Measurements from ENCODE around the gene FAM151A. TPM values are rescaled to one million over a fixed set of nuclear protein-coding genes. Genes with fewer than 3 reads are reported as not detected.
"Not testable (repeated sequence)": the region's sequence is repeated elsewhere in the genome, so short reads cannot be mapped to it uniquely, and the experiment has no call there.

Gene FAM151A
- total RNA-seq, 4 donors from 2014 or later: 1.4 to 28.5 (median 7.1) TPM

- Histone ChIP-seq H3K4me3 (no peak overlapping the region), H3K4me1 (peaks cover 0 to 27% (median 8%) of the 10 kb centered on the region in 4 donors), H3K36me3 (peaks cover 0 to 1% (median 0%) of the 10 kb centered on the region in 4 donors), H3K27ac (peak overlapping the region; percentile 26 to 83 (median 70)), H3K9me3 (peaks cover 9 to 13% of the 10 kb centered on the region in 2 donors), H3K27me3 (no peaks in the 10 kb centered on the region)
- no peak for TF ChIP-seq POLR2AphosphoS5 (IDR thresholded peaks at IDR 0.05)
- TF ChIP-seq POLR2A (IDR thresholded peaks at IDR 0.05): no peak
- no peak for DNase-seq
- WGBS, 2 donors (ENCODE audit: low coverage in 1 of 2): 58 to 63% methylated on average over 4 of the region's 4 CpGs
- intact Hi-C loops (cut with DNase I; ENCODE audit: low total_unique reads): no loop called here
- in situ Hi-C loops (cut with MboI; ENCODE audit: low pct_ligation_motif_present in 1 of 4, low pct_unique_long_range_greater_than_20kb in 1 of 4, low sequenced_read_pairs in 3 of 4): no loop called here
Measured at GRCh38 chr1:54640361-54640760, 17.0 kb upstream of the FAM151A start.

GRCh38 chr1:54636461-54637446 is 13.4 kb upstream of the FAM151A start:
- H3K36me3 ChIP-seq; intact Hi-C loops (cut with DNase I; ENCODE audit: low total_unique reads); DNase-seq; H3K9me3 ChIP-seq; H3K27me3 ChIP-seq; H3K4me3 ChIP-seq; in situ Hi-C loops (cut with MboI; ENCODE audit: low pct_ligation_motif_present in 1 of 4, low pct_unique_long_range_greater_than_20kb in 1 of 4, low sequenced_read_pairs in 3 of 4); H3K27ac ChIP-seq: not testable (repeated sequence)
- H3K4me1 ChIP-seq: peaks cover 0 to 25% (median 6%) of the 10 kb centered on the region in 4 donors
- 61 to 71% methylated on average over 4 to 14 of the region's 14 CpGs for WGBS, 2 donors (ENCODE audit: low coverage in 1 of 2)

DNA sequence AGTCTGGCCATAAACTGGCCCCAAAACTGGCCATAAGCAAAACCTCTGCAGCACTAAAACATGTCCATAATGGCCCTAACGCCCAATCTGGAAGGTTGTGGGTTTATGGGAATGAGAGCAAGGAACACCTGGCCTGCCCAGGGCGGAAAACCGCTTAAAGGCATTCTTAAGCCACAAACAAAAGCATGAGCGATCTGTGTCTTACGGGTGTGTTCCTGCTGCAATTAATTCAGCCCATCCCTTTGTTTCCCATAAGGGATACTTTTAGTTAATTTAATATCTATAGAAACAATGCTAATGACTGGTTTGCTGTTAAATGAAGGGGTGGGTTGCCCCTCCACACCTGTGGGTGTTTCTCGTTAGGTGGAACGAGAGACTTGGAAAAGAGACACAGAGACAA is 12.5 kb upstream of the FAM151A start:
- H3K27me3 ChIP-seq; H3K27ac ChIP-seq; H3K36me3 ChIP-seq; DNase-seq; H3K4me3 ChIP-seq; H3K9me3 ChIP-seq; in situ Hi-C loops (cut with MboI; ENCODE audit: low pct_ligation_motif_present in 1 of 4, low pct_unique_long_range_greater_than_20kb in 1 of 4, low sequenced_read_pairs in 3 of 4); intact Hi-C loops (cut with DNase I; ENCODE audit: low total_unique reads): not testable (repeated sequence)
- 74 to 100% methylated on average over 3 to 7 of the region's 7 CpGs for WGBS, 2 donors (ENCODE audit: low coverage in 1 of 2)
- H3K4me1 ChIP-seq: peaks cover 0 to 17% (median 2%) of the 10 kb centered on the region in 4 donors

DNA sequence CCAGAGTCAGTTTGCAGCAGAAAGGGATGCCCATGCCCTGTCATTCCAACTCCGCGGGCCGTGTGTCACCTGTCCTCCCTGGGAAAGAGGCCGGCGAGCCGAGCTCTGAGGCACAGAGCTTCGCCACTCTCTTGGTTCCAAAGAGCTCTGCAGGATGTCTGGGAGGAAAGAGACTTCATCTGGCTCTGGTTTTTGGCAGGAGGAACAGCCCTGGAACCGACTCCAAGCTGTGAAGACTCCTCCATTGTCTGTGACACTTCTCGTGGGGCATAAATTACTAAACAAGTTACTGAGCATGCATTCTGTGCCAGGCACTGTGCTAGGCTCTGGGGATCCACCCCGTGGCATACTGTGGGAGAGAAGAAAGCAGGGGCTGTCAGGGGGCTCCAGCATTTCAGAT is 3.9 kb upstream of the FAM151A start:
- no peak for TF ChIP-seq CTCF (IDR thresholded peaks at IDR 0.05)
- no peak for TF ChIP-seq EP300 (IDR thresholded peaks at IDR 0.05; ENCODE audit: low read depth)
- TF ChIP-seq POLR2AphosphoS5 (IDR thresholded peaks at IDR 0.05): no peak
- in situ Hi-C loops (cut with MboI; ENCODE audit: low pct_ligation_motif_present in 1 of 4, low pct_unique_long_range_greater_than_20kb in 1 of 4, low sequenced_read_pairs in 3 of 4): no loop called here
- H3K36me3 ChIP-seq: no peaks in the 10 kb centered on the region
- no peaks in the 10 kb centered on the region for H3K27me3 ChIP-seq
- no peak overlapping the region for H3K27ac ChIP-seq
- whole genome bisulfite sequencing, 2 donors (ENCODE audit: low coverage in 1 of 2): no CpG with 5 or more reads among the region's 10 CpGs
- DNase-seq: no peak
- H3K9me3 ChIP-seq: no peaks in the 10 kb centered on the region
- intact Hi-C loops (cut with DNase I; ENCODE audit: low total_unique reads): loop anchor here (5.0 kb wide), 1 partner anchor 1125 kb away; no protein-coding TSS in a partner anchor
- H3K4me1 ChIP-seq: peaks cover 0 to 10% (median 3%) of the 10 kb centered on the region in 4 donors
- no peak overlapping the region for H3K4me3 ChIP-seq

- Histone ChIP-seq H3K27me3 (no peaks in the 10 kb centered on the region), H3K36me3 (no peaks in the 10 kb centered on the region), H3K4me1 (peaks cover 0 to 10% (median 3%) of the 10 kb centered on the region in 4 donors), H3K9me3 (no peaks in the 10 kb centered on the region), H3K4me3 (no peak overlapping the region), H3K27ac (no peak overlapping the region)
- TF ChIP-seq EP300 (IDR thresholded peaks at IDR 0.05; ENCODE audit: low read depth) (no peak), POLR2AphosphoS5 (IDR thresholded peaks at IDR 0.05) (no peak), POLR2A (IDR thresholded peaks at IDR 0.05) (no peak), CTCF (IDR thresholded peaks at IDR 0.05) (no peak)
- DNase-seq: no peak
- 57 to 68% methylated on average over 4 to 8 of the region's 8 CpGs for WGBS, 2 donors (ENCODE audit: low coverage in 1 of 2)
- intact Hi-C loops (cut with DNase I; ENCODE audit: low total_unique reads): loop anchor here (5.0 kb wide), 1 partner anchor 1122 kb away; no protein-coding TSS in a partner anchor
- in situ Hi-C loops (cut with MboI; ENCODE audit: low pct_ligation_motif_present in 1 of 4, low pct_unique_long_range_greater_than_20kb in 1 of 4, low sequenced_read_pairs in 3 of 4): no loop called here
Measured at GRCh38 chr1:54624466-54625464, 1.4 kb upstream of the FAM151A start.

Measured in transverse colon (tissue), 4 donors.